Neural progenitor cell (in vitro differentiated cells): Measurements from ENCODE around the gene GABRD.

Experiments used
- CTCF ChIP-seq: fragments of 200-600 bp; sonication (generic); IDR thresholded peaks from 2 replicates; pipeline ENCODE4 v1.5.1; 2017; ENCODE audit warnings: antibody characterized with exemption, mild to moderate bottlenecking
- EZH2 ChIP-seq: fragments of 200-600 bp; sonication (generic); IDR thresholded peaks from 2 replicates; pipeline ENCODE4 v1.6.1; 2017; ENCODE audit warnings: antibody characterized with exemption, mild to moderate bottlenecking, moderate library complexity
- EZH2phosphoT487 ChIP-seq: fragments of 200-600 bp; sonication (generic); IDR thresholded peaks from 2 replicates; pipeline ENCODE4 v1.6.1; 2017; ENCODE audit warnings: antibody characterized with exemption

DNA sequence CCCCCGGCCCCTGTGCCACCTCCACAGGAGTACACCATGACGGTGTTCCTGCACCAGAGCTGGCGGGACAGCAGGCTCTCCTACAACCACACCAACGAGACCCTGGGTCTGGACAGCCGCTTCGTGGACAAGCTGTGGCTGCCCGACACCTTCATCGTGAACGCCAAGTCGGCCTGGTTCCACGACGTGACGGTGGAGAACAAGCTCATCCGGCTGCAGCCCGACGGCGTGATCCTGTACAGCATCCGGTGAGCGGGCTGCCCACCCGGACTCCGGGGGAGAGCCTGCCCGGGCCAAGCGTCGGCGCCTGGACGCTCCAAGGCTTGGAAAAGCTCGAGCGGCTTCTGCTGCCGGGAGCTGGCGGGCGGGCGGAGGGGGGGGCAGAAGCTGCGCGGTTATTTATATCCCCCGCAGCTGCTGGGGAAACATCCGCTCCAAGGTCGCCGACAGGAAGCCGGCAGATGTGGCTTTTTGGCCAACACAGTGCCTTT lies 6.4 kb downstream of the GABRD start:
- no peak for TF ChIP-seq CTCF
- no peak for TF ChIP-seq EZH2
- no peak for TF ChIP-seq EZH2phosphoT487
